ELR (cell line): Measurements from ENCODE around the gene GGCX.
"Not testable (repeated sequence)": the region's sequence is repeated elsewhere in the genome, so short reads cannot be mapped to it uniquely, and the experiment has no call there.

Experiments
- DNase-seq: peaks from one replicate; pipeline ENCODE4 v3.0.0-alpha.2; 2015; ENCODE audit warnings: low read depth

GGCX gene

DNA sequence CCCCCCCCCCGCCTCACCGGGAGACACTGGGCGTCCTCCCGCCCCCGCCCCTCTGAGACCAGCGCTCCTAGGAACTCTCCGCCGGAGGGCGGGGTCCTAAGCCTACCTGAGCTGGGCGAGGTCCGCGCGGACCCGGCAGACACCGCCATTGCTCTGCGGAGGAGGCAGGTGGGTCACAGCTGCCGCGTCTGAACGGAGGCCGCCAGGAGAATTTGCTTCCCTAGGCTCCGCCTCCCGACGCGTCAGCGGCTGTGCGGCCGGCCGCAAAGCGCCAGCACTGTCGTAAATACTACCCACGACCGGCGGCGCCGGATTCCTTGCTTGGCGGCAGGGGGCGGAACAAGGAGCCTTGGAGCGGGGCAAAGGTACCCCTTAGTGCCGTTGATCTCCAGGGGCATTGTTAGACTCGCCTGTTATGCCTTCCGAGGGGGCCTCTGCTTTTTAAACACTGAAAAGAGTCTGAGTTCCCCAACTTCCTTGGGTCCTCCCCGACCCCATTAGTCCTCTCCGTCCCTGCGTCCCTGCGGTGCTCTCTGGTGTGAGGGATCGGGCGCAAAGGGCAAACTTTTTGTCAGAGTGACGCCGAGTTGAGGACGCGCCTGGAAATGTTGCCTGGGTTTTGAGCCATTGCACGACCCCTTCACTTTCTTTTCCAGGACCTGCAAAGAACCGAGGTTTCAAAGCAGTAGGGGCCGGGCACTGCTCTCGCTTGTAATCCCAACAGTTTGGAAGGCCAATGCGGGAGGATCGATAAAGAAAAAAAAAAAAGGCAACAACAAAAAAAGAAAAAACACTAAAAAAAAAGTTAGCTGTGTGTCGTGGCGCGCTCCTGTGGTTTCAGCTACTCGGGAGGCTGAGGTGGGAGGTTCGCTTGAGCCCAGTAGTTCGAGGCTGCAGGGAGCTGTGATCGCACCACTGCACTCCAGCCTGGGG lies at the start of gene GGCX:
Gene GGCX (minus strand): TSS at position 214 of the 933 bp plus-strand sequence. CDS start 65 bp downstream, at position 149.
- peak; percentile 96 for DNase-seq

DNA sequence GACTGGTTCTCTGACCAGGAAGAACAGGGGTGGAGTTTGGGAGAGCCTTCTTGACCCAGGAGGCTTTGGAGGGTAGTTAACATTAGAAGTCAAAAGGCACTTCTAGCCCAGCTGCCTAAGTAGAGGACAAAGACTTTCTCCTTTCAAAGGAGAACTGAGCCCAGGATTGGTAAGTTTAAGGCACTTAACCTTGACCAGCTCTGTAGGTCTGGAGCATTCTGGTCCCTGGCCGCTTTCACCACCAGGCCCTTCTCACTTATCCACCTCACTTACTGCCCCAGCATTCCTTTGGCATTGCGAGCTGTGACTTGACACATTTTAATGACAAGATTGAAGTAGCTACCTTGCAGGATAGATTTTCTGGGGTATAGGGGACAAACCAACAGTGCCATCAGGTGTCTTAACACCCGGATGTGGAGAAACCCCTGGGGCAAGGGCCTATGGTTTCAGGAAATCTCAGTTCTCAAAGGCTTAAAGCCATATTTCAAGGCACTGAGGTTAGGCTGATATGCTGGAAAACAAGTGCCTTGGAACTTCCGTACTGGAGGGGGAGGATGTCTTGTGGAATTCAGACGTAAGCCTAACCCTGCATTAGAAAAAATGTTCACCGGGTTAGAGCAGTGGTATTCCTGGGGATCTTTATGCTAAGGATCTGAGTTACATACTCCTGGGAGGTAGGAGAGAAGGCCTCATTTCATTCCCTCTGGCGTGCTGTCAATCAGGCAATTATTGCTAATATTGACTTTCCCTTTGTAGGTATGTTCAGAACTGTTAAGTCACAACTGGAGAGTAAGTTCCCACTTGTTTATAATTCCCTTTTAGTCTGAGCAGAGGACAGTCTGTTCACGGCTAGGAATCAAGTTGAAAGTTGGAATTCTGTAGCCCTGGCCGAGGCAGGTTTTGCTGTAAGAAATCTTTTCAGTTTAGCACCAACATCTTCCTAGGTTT lies 46.2 kb upstream of the GGCX start:
- DNase-seq, result no peak

DNA sequence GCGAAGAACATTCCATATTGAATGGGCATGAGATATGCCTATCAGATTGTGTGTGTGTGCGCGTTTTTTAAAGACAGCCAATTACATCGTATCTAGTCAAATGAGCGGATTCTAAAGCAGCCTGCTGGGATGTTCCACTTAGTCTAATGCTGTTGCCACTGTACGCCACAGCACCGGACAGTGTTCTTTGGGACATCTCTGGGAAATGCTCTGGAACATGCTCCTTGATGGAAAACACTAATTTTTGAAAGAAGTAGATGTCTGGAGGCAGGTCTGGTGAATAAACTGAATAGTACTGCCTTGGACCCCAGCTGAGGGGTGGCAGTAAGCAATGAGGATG lies 44.8 kb upstream of the GGCX start:
- no peak for DNase-seq

DNA sequence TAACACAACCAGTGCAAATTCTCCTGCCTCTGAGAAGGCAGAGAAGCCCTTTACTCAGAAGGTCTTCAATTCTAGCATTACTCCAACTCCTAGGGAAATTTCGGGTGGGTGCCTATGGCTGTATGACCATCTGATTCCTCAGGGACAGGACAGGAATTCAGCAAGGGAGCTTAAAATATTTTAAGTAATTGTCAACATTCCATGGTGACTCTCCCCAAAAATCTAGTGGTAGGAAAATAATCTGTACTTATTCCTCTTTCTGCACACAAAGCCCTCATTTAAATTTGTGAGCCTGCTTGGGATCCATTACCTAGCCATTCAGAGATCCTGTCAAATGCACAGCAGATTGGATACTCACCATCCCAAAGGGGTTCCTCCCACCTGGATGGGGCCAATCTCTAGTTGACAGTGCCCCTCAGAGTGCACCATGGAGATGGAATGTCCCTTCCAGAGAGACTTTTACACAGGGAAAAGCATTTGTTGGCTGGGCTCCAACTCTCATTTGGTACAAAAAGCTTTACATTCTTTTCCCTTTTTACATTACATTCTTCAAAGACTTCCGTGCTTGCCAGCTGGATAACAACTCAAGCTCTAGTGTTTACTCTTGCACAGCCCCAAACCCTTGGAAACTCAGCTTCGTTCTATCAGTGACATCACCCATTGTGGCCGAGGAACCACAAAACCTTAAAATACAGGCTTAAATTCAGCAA lies 44.3 kb upstream of the GGCX start:
- peak; percentile 17 for DNase-seq

DNA sequence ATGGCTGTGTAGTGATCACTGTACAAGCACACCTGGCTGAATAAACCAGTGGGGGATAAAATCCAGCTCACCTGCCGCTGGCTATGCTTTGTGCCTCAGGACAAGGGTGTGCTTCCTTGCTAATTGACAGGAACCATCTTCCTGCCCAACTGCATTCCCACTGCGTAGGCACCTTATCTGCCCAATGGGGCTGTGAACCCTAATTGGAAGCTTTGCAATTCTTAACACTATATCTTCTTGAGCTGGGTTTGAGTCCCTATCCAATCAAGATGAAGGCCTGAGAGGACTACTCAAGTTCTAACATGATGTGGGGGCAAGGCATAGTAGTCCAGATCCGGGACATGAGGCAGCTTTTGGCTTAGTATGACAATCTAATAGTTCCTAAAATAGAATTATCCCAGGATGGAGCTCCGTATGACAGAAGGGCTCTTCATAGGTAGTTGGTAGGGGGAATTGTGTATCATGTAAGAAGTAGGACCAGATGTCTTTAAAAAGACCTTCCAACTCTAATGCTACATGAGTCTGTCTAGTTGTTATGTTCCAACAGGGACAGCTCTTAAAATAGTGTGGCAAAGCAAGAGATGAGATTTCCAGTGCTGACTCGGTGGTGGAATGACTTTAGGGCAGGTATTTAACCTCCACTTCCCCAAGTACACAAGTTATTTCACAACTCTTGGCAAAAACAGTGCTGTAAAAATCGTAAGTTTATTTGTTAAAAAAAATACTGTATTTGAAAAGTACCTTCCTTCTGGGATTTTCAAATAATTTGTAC lies 43.5 kb upstream of the GGCX start:
- no peak for DNase-seq

DNA sequence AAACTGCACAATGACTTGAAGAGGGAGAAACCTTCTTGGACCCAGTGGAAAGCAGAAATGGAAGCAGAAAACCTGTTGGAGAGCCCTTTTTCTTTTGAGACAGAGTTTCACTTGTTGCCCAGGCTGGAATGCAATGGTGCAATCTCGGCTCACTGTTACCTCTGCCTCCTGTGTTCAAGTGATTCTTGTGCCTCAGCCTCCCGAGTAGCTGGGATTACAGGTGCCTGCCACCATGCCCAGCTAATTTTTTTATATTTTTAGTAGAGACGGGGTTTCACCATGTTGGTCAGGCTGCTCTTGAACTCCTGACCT lies 42.8 kb upstream of the GGCX start:
- DNase-seq, result not testable (repeated sequence)

DNA sequence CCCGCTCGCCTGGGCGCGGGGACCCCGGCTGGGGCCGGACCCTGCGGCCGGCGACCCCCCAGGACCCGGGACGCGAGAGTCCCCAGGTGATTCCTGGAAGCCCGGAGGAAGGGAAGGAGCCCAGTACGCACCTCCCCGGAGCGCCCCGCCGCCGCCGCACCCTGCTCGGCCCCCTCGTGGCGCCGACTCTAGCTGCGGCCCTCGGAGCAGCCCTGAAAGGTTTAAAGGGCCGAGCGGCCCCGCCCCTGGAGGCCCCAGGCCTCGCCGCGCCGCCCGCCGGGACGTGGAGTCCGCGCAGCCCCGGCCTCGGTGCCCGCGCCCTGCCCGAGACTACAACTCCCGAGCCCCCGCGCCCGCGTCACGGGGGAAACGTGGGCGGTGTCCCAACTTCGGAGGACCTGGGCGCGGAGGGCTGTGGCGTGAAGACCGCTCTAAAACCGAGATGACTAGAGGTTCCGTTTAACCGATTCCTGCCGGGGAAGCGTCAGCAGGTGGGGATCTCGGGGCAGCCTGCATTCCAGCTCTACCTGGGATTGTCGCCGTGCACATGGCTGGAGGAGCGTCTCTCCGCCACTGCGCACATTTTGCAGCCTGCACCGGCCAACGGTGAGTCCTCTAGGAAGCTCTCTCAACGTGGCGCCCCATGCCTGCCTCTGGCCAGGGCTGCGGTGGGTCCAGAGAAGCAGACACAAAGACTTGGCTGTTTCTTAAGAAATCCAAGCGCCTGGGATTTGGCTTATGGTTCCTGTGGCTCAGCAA lies 41.4 kb upstream of the GGCX start, which contains the start of gene TMEM150A:
Gene TMEM150A (minus strand): TSS at position 223 of the 759 bp plus-strand sequence. CDS start 750 bp downstream, outside the sequence.
- DNase-seq, result peak; percentile 91

DNA sequence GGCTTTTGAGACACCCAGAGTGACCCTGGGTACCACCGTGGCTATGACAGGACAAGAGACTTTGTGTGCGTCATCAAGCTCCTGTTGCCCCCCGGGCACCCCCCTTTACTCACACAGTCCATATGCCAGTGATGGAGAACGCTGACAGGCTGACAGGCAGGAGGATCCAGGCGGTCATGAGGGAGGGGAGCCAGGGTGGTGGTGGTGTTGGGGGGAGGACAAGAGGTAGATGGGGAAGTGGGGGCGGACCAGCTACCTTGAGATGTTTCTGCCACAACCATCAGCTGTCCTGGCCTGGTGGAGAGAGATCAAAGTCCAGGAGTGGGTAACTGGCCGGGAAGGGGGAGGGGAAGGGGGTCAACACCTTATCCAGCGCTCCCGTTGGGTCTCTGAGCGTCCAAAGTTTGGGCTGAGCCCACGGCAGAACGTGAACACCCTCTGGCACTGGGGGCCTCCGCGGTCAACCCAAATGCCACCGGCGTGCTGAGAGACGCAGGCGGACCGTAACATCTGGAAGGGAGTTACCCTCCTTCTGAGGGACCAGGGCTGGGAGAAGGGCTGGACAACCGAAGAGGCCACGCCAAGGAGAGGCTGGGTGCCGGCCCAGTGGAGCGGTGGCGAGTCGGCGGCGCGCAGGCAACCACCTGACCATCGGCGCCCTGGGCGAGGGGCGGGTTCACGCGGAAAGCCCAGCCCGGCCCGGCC lies 40.6 kb upstream of the GGCX start:
- DNase-seq, result peak; percentile 68

DNA sequence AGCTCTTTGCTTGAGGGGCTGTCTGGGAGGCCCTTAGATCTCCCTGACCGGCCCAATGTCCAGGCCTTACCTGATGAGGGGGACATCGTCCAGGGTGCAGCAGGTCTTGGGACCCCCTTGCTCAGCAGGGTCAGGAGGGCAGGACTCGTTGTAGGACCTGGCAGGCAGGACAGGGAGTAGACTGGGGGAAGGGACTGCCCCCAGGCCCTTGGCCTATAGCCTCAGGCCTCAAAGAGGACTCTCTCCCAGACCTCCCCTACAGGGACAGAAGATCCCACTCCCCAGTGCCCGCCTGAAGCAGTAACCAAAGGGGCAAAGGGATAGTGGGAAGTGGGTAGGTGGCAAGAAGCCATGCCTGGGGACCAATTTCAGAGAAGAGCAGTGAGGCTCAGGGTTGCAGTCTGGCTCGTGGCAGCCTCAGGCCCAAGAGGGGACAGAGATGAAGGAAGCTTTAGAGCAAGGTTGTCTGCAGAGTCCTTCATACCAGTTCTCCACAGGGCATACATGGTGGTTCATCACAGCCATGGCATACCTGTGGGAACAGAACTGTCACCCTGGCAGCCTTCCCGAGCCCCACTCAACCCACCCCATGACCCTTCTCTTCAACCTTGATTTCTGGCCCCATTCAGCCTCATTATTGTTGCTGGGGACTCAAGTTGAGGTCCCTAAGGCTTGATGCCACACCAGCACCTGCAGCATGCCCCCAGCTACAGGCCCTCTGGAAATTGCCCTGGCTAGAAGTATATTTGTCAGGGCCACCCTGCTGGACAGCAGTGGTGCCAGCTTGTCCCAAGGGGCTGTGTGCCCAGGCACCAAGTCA lies 39.9 kb upstream of the GGCX start:
- DNase-seq, result no peak

DNA sequence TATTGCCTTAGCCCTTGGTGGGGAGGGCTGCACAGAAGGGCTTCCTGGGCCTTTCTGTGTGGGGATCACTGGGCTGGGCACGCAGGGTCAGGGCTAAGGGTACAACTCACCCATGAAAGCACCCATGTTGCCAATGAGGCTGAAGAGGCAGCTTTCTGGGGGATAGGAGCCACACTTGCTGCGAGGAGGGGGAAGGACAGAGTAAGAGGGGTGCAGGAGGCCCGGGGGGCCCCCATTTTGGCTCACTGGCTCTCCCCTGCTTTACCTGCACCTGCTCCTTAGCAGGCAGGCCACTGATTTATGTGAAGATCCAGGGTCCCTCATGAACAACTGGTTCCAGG lies 38.9 kb upstream of the GGCX start:
- no peak for DNase-seq

DNA sequence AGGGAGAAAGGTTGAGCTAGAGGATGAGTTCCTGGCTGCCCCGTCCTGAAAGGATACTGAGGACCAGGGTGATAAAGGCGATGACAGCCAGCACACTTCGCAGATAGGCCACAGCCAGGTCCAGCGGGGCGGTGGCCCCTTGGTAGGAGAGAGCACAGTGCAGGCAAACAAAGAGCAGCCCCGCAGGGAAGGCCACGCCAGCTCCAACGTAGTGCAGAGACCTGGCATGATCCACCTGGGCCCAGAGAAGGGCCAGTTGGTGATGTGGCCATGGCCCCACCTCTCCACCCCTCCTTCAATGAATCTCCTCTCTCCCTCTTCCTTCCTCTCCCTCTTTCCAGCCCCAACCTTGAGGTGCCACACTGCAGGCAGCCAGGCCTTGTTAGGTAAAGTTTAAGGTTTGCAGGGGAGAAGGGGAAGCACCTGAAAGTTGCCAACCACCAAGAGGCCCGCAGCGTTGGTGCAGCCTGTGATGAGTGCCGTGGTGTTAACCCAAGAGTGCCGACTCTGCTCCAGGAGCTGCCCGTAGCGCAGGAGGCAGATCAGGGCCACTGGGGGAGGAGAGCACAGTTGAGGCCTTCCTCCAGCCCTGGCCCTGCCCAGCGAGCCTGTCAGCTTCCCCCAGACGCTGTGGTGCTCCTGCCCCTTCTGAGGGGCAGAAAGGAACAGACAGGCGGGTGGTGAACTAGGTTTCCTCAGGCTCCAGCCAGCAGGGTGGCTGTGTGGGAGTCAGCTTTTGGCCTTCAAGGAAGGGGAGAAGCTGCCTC lies 38.4 kb upstream of the GGCX start:
- DNase-seq, result no peak

DNA sequence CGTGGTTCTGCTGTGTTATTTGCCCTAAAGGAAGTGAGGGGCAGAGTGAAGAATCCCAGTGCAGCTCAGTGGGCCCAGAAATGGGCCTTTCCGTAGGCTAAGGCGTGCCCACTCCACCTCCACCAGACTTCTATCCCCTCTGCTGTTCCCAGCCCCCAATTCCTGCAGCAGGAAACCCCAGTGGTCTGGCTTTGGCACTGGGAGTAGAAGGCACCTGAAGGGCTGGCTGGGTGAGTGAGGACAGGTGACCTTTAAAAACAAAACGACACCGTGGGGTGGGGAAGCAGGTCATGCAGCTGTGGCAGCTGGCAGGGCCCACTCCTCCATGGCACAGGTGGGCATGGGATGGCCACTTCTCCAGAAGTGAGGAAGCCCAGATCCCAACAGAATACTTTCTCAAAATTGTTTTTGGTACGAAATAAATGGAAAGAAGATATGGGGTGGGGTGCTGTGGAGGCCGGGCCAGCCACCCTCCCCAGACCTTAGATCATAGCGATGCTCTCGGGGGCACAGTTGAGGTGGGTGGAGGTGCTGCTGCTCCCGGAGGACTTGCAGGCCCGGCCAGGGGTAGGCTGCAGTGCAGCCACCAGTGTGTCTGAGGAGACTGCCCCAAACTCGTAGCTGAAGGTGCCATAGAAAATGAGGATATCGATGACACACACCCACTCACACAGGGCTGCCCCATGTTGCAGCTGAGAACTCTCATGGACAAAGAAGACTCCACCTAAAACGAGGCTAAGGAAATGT lies 37.5 kb upstream of the GGCX start:
- no peak for DNase-seq

DNA sequence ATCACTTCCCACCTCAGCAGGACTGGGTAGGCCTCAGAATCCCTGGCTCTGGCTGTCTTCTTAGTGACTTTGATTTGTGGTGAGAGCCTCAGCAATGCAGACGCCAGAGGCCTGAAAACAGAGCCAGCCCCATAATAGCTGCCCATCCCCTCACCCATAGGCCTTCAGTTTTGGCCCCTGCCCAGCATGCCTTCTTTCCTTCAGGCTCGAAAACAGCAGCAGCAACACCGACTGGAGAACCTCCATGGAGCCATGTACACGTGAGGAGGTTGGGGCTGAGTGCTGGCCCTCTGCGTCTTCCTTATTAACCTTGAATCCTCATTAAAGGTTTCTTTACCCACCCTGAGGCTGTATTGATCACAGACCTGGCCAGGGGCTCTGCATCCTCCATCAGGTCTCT lies 35.9 kb upstream of the GGCX start:
- no peak for DNase-seq

DNA sequence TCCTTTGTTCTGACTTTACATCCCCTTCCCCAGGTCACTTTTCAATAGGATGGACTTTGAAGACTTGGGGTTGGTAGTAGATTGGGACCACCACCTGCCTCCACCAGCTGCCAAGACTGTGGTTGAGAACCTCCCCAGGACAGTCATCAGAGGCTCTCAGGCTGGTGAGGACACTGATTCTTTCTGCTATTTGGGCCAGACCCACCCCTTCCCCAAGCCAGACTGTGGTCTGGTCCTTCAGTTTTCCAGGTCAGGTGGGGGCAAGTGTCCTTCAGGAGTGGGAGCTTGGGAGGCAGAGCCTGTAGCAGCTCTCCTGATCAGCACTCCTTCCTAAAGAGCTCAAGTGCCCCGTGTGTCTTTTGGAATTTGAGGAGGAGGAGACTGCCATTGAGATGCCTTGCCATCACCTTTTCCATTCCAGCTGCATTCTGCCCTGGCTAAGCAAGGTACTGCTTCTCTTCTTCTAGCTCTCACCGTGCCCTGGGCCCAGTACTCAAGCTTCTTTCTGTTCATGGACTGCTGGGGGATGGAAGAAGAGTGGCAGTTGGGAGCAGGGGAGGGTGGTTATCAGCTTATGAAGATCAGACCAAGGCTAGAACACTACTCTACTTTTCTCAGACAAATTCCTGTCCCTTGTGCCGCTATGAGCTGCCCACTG lies 35.3 kb upstream of the GGCX start:
- no peak for DNase-seq

DNA sequence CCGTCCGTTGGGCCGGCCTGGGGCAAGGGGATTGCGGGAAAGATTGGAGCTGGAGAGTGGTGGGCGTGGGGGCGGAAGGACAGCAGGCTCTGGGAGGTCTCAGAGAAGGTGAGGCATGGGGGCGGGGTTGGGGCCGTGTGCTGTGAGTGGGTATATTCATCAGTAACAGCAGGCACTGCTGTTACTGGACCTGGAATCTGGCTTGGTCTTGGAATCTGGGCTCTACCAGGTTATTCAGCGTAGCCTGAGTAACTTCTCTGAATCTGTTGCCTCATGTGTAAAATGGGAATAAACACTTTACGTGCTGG lies 34.7 kb upstream of the GGCX start:
- peak; percentile 56 for DNase-seq

DNA sequence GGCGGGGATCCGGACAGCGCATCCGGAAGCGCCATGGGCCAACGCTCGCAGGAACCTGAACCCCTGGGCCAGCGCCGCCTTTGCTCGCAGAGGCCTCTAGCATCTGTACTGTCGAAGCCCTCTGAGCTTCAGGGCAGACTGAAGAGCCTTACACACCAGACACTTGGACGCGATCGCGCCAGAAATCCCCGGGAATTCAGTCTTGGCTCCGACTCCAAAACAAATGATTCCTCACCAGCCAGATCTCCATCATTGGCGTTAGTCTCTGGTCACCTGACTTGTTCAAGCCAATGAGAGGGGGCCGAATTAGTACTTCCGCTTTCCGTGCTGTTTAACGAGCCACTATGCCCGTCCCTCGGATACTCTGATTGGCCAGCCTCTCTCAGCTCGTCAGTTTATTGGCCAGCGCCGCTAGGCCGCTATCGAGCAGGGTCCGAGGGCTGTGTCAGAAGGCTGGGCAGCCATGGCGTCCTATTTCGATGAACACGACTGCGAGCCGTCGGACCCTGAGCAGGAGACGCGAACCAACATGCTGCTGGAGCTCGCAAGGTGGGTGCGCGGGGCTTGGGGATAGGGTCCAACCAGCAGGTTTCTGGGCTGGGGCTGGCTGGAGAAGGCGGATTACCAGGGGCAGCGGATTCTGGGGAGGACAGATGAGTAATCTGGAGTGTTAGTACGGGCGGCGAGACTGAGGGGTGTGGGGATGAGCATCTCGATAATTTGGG lies 34.2 kb upstream of the GGCX start, which contains the start of gene RNF181:
Gene RNF181 (plus strand): TSS at position 445 of the 725 bp plus-strand sequence. CDS start 19 bp downstream, at position 464.
- peak; percentile 99 for DNase-seq
